HEK293T (cell line): ENCODE measurements around the gene ATP5PF.

Experiments
- ARNT ChIP-seq: fragments of 450-650 bp; IDR thresholded peaks from 2 replicates; pipeline ENCODE4 v1.6.1; 2017; ENCODE audit warnings: mild to moderate bottlenecking
- BHLHE40 ChIP-seq: fragments of 450-650 bp; IDR thresholded peaks from 2 replicates; pipeline ENCODE4 v1.6.1; 2016; ENCODE audit warnings: mild to moderate bottlenecking, moderate library complexity, borderline replicate concordance
- FOXA1 ChIP-seq: fragments of 450-650 bp; IDR thresholded peaks from 2 replicates; pipeline ENCODE4 v1.6.1; 2016; ENCODE audit warnings: mild to moderate bottlenecking
- FOXM1 ChIP-seq: fragments of 450-650 bp; IDR thresholded peaks from 2 replicates; pipeline ENCODE4 v1.6.1; 2017; ENCODE audit warnings: mild to moderate bottlenecking, borderline replicate concordance
- L3MBTL2 ChIP-seq: fragments of 450-650 bp; conservative IDR thresholded peaks from 2 replicates; pipeline ENCODE4 v1.6.1; 2016; ENCODE audit warnings: mild to moderate bottlenecking
- SP1 ChIP-seq: fragments of 450-650 bp; IDR thresholded peaks from 2 replicates; pipeline ENCODE4 v1.6.1; 2017
- SUZ12 ChIP-seq: fragments of 450-650 bp; IDR thresholded peaks from 2 replicates; pipeline ENCODE4 v1.6.1; 2016; ENCODE audit warnings: mild to moderate bottlenecking
- TARDBP ChIP-seq: fragments of 450-650 bp; IDR thresholded peaks from 2 replicates; pipeline ENCODE4 v1.6.1; 2016
- ZNF384 ChIP-seq: fragments of 450-650 bp; IDR thresholded peaks from 2 replicates; pipeline ENCODE4 v1.6.1; 2016
- TF ChIP-seq, protein P1 (sequence below): fragments of 450-650 bp; IDR thresholded peaks from 2 replicates; pipeline ENCODE4 v1.6.1; 2016

DNA sequence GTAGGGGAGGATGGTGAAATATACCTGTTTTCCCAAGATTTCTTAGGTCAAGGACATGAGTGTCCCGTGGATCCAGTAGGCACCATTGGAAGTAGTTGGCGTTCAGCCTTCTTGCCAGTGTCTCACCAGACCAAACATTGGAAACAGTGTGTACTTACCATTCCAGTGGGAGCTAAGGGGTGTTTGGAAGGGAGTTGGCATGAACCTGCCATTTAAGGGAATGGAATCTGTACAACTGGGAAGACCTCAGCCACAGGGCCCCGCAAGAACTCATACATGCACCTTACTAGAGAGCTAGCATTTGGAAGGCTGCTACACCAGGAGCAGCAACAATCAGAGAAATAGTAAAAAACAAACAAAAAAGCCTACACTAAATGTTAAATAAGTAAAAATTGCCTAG, 12.7 kb downstream of the ATP5PF start:
- TF ChIP-seq ZNF384 = no peak
- no peak for TF ChIP-seq FOXM1
- no peak for TF ChIP-seq SP1
- TF ChIP-seq, protein P1, sequence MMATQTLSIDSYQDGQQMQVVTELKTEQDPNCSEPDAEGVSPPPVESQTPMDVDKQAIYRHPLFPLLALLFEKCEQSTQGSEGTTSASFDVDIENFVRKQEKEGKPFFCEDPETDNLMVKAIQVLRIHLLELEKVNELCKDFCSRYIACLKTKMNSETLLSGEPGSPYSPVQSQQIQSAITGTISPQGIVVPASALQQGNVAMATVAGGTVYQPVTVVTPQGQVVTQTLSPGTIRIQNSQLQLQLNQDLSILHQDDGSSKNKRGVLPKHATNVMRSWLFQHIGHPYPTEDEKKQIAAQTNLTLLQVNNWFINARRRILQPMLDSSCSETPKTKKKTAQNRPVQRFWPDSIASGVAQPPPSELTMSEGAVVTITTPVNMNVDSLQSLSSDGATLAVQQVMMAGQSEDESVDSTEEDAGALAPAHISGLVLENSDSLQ = no peak
- no peak for TF ChIP-seq SUZ12
- no peak for TF ChIP-seq ARNT
- TF ChIP-seq FOXA1 = no peak
- TF ChIP-seq TARDBP = no peak
- TF ChIP-seq BHLHE40 = no peak
- no peak for TF ChIP-seq L3MBTL2
